Hepatocyte (in vitro differentiated cells): ENCODE data around the gene MSI2.

Experiments used
- EZH2 ChIP-seq: fragments of 200-600 bp; sonication (generic); IDR thresholded peaks from 2 replicates; pipeline ENCODE4 v1.6.1; 2016; ENCODE audit warnings: antibody characterized with exemption, mild to moderate bottlenecking, borderline replicate concordance
- EZH2phosphoT487 ChIP-seq: fragments of 200-600 bp; sonication (generic); IDR thresholded peaks from one replicate; pipeline ENCODE4 v1.6.1; 2018; ENCODE audit warnings: antibody characterized with exemption, mild to moderate bottlenecking, low read depth, moderate library complexity; ENCODE audit not compliant: unreplicated experiment, severe bottlenecking
- TF ChIP-seq, protein P1 (sequence below): fragments of 200-600 bp; sonication (generic); IDR thresholded peaks from 2 replicates; pipeline ENCODE4 v1.5.1; 2016; ENCODE audit warnings: antibody characterized with exemption, mild to moderate bottlenecking; ENCODE audit not compliant: poor library complexity

DNA sequence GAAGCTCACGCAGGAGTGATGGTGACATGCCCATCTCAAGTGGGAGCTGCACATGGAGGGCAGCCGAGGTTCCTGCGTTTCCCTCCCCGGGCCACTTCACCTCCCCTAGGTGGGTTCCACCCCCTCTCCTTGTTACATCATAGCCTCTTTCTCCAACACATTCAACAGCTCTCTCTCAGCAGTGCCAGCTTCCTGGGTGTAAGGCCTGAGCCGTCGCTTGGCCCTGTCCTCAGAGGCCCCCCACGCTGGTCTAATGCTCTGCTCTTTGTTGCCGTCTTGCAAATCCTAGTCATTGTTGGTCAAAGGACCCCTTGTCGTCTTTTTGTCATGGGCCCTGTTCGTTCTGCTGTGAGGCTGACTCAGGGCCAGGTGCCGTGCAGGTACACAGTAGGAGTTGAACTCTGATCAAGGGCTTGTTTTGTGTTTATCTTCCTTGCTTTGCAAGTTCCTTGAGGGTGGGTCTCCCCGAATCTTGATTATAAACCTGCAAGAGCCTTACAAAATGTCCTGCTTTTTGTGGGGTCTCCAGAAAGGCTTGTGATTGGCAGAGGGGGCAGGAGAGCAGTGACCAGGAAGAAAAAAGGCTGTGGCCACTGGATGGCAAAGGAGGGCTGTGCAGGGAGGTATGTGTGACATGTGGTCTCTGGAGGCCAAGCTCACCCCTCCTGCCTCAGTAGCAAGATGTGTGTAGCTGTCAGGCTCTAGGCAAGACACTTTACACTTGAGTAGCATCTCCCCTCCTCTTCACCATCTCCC is 352.2 kb downstream of the MSI2 start:
- TF ChIP-seq, protein P1, sequence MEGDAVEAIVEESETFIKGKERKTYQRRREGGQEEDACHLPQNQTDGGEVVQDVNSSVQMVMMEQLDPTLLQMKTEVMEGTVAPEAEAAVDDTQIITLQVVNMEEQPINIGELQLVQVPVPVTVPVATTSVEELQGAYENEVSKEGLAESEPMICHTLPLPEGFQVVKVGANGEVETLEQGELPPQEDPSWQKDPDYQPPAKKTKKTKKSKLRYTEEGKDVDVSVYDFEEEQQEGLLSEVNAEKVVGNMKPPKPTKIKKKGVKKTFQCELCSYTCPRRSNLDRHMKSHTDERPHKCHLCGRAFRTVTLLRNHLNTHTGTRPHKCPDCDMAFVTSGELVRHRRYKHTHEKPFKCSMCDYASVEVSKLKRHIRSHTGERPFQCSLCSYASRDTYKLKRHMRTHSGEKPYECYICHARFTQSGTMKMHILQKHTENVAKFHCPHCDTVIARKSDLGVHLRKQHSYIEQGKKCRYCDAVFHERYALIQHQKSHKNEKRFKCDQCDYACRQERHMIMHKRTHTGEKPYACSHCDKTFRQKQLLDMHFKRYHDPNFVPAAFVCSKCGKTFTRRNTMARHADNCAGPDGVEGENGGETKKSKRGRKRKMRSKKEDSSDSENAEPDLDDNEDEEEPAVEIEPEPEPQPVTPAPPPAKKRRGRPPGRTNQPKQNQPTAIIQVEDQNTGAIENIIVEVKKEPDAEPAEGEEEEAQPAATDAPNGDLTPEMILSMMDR: no peak
- TF ChIP-seq EZH2: no peak
- TF ChIP-seq EZH2phosphoT487: no peak
